SK-N-SH (cell line): Measurements from ENCODE around the gene HOXA6.

Experiments
- CHD2 ChIP-seq: fragments of 150-350 bp; IDR thresholded peaks from 2 replicates; pipeline ENCODE4 v1.6.1; 2018; ENCODE audit warnings: low read length; ENCODE audit not compliant: partially characterized antibody
- CTCF ChIP-seq: fragments of 200-600 bp; sonication (generic); IDR thresholded peaks from 2 replicates; pipeline ENCODE4 v1.6.1; 2017; ENCODE audit warnings: antibody characterized with exemption, mild to moderate bottlenecking, moderate library complexity
- EZH2phosphoT487 ChIP-seq: fragments of 200-600 bp; sonication (generic); IDR thresholded peaks from 2 replicates; pipeline ENCODE4 v1.6.1; 2017; ENCODE audit warnings: low read depth, mixed run types, mild to moderate bottlenecking, antibody characterized with exemption, moderate library complexity, borderline replicate concordance
- FOSL2 ChIP-seq: IDR thresholded peaks from 2 replicates; pipeline ENCODE4 v1.4.0; 2012; ENCODE audit warnings: low read depth, mild to moderate bottlenecking, moderate library complexity, borderline replicate concordance
- GATA2 ChIP-seq: sonication (generic); formaldehyde crosslinking; IDR thresholded peaks from 2 replicates; pipeline ENCODE4 v1.5.0; 2020; ENCODE audit warnings: mild to moderate bottlenecking, missing genetic modification reagents
- MAX ChIP-seq: IDR thresholded peaks from 2 replicates; pipeline ENCODE4 v1.4.0; 2012; ENCODE audit warnings: low read depth
- NRF1 ChIP-seq: IDR thresholded peaks from 2 replicates; pipeline ENCODE4 v1.6.1; 2012; ENCODE audit warnings: low read depth, mild to moderate bottlenecking, low read length
- PBX3 ChIP-seq: IDR thresholded peaks from 2 replicates; pipeline ENCODE4; 2012
- REST ChIP-seq: IDR thresholded peaks from 2 replicates; pipeline ENCODE4 v1.6.1; 2012; ENCODE audit warnings: mild to moderate bottlenecking, low read depth, low read length, moderate library complexity
- RFX5 ChIP-seq: IDR thresholded peaks from 2 replicates; pipeline ENCODE4 v1.6.1; 2012; ENCODE audit warnings: mild to moderate bottlenecking, improper control_type of control experiment, low read length
- RXRA ChIP-seq: IDR thresholded peaks from 2 replicates; pipeline ENCODE4 v1.4.0; 2012; ENCODE audit warnings: low read depth, mild to moderate bottlenecking, borderline replicate concordance
- USF1 ChIP-seq: IDR thresholded peaks from 2 replicates; pipeline ENCODE4 v1.4.0; 2012; ENCODE audit warnings: low read depth, borderline replicate concordance
- USF2 ChIP-seq: fragments of 150-350 bp; IDR thresholded peaks from 2 replicates; pipeline ENCODE4 v1.6.1; 2017; ENCODE audit warnings: antibody characterized with exemption, low read length, low read depth, borderline replicate concordance

- no peak for TF ChIP-seq EZH2phosphoT487
- no peak for TF ChIP-seq PBX3
- TF ChIP-seq GATA2 (CRISPR knock-in tag) = no peak
- TF ChIP-seq CTCF = no peak
- no peak for TF ChIP-seq NRF1
- TF ChIP-seq USF1 = no peak
- no peak for TF ChIP-seq RXRA
- no peak for TF ChIP-seq USF2
- no peak for TF ChIP-seq MAX
- TF ChIP-seq CHD2 = no peak
- TF ChIP-seq REST = no peak
- TF ChIP-seq FOSL2 = no peak
- no peak for TF ChIP-seq RFX5
Observed at GRCh38 chr7:27144781-27145164, 2.8 kb downstream of the HOXA6 start.
